ENCODE data around the gene RCOR1.

- TF ChIP-seq CTCF (IDR thresholded peaks at IDR 0.05): no peak
- no peak for TF ChIP-seq POLR2A (IDR thresholded peaks at IDR 0.05)
Measured at GRCh38 chr14:102711207-102711606, 118.8 kb downstream of the RCOR1 start.
